Endothelial cell of hepatic sinusoid (primary cell): ENCODE data around the gene LMLN.
"Not testable (repeated sequence)": the region's sequence is repeated elsewhere in the genome, so short reads cannot be mapped to it uniquely, and the experiment has no call there.

Source experiments
- in situ Hi-C: cut with HindIII; loops from 2 replicates; pipeline ENCODE4 v1.10.0; 2017; ENCODE audit warnings: low sequenced_read_pairs

The LMLN gene, protein sequence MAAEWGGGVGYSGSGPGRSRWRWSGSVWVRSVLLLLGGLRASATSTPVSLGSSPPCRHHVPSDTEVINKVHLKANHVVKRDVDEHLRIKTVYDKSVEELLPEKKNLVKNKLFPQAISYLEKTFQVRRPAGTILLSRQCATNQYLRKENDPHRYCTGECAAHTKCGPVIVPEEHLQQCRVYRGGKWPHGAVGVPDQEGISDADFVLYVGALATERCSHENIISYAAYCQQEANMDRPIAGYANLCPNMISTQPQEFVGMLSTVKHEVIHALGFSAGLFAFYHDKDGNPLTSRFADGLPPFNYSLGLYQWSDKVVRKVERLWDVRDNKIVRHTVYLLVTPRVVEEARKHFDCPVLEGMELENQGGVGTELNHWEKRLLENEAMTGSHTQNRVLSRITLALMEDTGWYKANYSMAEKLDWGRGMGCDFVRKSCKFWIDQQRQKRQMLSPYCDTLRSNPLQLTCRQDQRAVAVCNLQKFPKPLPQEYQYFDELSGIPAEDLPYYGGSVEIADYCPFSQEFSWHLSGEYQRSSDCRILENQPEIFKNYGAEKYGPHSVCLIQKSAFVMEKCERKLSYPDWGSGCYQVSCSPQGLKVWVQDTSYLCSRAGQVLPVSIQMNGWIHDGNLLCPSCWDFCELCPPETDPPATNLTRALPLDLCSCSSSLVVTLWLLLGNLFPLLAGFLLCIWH

DNA sequence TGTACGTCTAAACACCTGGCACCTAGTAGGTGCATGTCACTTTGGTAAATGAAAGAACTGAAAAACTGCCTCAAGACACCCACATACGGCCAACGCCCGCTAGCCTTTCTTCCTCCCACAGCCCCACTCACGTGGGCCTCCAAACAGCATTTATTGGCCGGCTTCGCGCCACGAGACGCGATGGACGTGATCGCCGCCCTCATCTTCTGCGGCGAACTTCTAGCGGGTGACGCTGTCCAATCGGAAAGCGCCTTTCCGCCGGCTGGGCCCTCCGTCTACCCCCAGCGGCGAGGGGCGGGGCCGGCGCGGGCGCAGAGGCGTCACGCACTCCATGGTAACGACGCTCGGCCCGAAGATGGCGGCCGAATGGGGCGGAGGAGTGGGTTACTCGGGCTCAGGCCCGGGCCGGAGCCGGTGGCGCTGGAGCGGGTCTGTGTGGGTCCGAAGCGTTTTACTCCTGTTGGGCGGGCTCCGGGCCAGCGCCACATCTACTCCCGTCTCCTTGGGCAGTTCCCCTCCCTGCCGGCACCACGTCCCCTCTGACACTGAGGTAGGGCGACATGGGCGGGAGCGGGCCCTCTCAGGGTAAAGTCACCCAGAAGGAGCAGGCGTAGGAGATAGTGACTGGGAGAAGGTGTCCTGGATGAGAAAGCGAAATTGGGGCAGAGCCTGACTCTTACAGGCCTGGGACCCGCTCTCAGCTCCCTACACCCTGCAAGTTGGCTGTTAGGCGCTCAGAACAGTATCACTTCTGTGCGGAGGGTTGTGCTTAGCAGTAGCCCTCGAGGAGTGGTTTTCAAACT is at the start of gene LMLN:
TSS of gene LMLN (plus strand) at position 327 of the 803 bp plus-strand sequence. CDS start at position 356, 29 bp downstream.
- in situ Hi-C loops = no loop called here

DNA sequence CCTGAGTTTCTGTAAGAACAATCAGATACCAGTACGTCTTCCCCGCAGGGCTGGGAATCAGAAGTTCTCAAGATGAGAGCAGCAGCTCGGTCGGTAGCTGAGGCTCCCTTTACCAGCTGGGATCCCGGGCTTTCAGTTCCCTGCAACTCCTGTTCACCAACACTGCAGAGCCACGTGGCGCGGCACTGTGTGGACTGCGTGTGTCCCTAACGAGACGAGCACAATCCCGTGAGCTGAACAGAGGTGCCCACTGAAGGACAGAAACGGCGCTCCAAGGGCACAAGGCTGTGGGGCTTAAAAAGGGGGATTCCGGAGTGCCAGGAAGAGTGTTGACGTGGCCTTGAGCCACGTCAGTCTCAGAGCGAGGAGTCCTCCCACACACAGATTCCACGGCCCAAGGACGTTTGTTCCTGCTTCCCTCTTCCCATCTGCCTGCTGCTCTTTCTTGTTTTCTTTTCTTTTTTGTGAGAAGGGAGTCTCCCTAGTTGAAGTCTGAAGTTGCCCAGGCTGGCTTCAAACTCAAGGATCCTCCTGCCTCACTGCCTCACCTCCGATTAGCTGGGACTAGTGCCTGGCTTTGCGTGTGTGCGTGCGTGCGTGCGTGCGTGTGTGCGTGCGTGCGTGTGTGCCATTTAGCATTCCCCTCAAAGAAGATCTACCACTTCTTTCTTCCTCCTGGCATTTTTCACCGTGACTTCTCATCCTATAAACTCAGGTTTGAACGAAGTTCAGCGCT is 47.1 kb upstream of the LMLN start:
- in situ Hi-C loops = no loop called here

DNA sequence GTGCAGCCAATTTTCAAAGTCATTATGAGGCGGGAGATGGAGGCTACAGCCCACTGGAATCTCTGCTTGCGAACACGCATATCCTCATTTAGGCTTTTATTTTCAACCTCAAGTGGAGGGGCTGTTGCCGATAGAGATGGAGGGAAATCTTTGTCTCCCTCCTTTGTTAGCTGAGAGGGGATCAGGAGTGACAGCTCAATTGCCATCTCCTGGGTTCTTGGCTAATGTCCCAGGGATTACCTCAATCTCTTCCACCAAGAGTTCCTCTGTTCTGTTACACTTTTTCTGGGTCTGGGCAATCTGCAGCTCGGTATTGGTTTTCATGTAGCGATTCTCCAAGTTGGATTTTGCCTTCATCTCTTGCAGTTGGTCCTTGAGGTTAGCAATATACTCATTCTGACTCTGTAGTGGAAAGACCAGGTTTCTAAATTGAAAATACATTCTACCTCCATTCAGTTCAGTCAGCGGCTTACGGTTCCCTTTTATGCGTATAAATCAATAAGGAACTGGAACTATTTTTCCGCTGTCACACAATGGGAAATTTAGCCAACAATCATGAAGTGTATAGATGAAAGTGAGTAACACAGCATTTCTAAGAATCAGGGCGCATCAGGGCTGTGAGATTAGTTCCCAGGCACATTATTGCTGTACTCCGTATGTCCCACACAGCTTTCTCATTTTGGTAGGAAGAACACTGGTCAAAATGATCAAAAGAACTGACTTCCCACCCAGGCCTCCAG is 46.2 kb upstream of the LMLN start:
- in situ Hi-C loops = no loop called here

DNA sequence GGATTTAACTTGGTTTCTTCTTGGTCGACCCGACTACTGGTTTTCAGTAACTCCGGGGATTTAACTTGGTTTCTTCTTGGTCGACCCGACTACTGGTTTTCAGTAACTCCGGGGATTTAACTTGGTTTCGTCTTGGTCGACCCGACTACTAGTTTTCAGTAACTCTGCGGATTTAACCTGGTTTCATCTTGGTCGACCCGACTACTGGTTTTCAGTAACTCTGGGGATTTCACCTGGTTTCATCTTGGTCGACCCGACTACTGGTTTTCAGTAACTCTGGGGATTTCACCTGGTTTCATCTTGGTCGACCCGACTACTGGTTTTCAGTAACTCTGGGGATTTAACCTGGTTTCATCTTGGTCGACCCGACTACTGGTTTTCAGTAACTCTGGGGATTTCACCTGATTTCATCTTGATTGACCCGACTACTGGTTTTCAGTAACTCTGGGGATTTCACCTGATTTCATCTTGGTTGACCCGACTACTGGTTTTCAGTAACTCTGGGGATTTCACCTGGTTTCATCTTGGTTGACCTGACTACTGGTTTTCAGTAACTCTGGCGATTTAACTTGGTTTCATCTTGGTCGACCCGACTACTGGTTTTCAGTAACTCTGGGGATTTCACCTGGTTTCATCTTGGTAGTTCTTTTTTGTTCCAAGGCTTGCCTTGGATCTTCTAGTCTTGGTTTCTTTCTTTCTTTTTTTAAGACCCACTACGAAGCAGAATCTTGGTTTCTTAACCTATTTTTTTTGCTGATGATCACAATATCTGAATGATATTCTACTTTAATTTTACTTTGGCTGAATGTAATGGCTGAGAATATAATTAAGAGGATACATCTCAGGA is 38.4 kb upstream of the LMLN start:
- in situ Hi-C loops = not testable (repeated sequence)

DNA sequence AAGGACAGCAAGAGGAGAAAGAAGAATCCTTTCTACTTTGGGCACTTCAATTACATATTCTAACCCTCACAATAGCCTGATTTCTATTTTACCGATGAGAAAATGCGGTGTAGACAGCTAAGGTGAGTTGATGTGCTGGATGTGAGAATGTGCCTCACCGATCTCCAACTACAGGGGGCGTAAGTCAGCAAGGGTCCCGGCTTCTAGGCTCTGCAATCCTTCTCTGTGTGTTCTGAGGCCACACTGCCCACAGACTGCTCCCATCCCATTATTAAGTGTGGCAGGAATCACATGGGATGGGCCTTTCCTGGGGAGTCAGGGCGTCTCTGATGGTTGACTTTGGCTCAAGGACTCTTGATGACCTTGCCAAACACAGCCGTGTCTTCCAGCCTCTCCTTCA is 33.6 kb upstream of the LMLN start:
- in situ Hi-C loops = no loop called here

DNA sequence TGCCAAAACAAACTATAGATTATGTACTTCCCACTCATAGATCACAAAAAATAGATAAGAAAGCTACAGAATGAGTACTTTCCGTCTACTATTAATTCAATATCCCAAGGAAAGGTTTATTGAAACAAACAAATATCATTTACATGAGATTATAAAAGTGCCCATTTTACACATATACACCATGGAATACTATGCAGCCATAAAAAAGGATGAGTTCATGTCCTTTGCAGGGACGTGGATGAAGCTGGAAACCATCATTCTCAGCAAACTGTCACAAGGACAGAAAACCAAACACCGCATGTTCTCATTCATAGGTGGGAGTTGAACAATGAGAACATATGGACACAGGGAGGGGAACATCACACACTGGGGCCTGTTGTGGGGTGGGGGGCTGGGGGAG is 32.4 kb upstream of the LMLN start:
- in situ Hi-C loops = not testable (repeated sequence)

DNA sequence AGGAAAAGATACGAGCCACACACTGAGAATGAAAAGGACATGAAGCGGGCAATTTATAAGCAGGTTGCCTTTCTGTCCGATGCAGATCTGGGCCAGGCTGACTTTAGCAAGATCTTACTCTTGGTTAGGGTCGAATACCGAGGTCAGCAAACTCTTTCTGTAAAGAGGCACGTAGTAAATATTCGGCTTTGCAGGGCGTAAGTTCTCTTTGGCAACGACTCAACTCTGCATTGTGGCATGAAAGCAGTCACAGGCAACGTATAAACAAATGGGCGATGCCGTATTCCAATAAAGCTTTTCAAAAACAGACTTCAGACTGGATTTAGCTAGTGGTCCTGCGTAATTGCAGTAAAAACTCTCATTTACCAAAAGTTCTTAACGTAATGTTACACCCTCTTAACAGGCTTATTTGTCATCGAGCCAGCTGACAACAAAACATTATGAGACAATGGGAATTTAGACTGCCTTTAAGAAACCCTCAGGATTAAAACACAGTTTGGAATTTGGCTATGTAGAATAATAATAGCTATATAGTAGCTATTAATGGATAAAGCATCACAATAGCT is 23.1 kb upstream of the LMLN start:
- in situ Hi-C loops = no loop called here

DNA sequence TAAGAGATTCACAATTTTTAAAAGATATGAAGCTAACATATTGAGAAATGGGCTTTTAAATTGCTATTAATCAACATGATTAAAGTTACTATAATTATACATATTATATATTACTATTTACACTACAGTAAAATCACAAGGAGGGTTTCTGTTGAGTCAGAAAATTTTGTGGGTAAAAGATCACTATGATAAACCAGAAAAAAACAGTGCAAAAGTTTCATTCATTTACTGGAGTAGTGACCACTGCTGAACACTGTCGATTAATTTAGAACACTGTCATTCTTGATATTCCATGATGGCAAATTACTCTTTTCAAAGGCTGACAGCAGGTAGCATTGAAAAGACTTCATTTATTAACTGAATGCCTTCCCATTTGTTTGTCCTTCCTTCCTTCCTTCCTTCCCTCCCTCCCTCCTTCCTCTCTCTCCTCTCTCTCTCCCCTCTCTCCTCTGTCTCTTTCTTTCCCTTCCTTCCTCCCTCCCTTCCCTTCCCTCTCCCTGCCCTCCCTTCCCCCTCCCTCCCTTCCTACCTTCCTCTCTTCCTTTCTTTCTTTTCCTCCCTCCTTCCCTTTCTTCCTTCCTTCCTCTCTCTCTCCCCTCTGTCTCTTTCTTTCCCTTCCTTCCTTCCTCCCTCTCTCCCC is 19.2 kb upstream of the LMLN start:
- in situ Hi-C loops = no loop called here

DNA sequence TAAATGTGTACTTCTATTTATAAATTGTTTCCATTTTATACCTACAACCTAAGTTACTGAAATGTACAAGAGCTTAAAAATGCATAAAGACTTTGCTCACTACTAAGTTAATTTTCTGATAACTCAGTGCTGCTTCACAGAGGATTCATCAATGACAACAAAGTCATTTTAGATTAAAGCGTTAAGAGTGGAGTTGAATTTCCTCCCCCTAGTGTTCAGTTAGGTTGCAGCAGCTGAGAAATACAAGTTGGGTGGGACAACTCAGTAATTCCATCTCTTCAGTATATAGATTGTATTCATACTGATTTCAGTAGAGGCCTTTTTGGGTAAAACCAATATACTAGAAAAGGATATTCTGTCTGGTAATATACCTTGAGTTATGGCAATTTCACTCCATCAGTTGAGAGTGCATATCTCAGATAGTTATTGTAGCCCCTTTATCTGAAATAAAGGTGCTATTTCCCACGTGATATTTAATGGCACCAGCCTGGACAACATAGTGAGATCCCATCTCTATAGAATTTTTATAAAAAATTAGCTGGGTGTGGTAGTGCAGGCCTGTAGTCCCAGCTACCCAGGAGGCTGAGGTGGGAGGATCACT is 17.0 kb upstream of the LMLN start:
- in situ Hi-C loops = no loop called here

DNA sequence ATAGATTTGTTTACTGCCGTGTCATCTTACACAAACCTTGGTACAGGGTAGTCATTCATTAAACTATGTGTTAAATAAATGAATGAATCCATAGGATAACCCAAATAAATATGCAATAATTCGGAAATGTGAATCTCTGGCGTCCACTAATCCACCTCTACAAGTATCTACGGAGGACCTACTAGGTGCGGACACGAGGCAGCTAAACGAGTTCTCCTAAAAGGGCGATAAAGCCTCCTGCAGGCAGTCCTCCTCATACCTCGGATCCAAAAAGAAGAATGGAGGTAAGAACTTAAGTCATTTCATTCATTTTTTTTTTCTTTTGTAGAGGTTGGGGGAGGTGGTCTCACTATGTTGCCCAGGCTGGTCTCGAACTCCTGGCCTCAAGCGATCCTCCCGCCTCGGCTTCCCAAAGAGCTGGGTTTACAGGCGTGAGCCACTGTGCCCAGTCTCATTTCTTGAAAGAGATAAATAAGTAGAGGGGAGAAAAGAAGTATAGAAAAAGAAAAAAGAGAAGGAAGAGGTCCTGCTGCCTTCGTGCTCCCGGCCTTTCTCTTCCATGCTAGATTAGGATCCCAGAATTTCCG is 10.7 kb upstream of the LMLN start:
- in situ Hi-C loops = no loop called here

DNA sequence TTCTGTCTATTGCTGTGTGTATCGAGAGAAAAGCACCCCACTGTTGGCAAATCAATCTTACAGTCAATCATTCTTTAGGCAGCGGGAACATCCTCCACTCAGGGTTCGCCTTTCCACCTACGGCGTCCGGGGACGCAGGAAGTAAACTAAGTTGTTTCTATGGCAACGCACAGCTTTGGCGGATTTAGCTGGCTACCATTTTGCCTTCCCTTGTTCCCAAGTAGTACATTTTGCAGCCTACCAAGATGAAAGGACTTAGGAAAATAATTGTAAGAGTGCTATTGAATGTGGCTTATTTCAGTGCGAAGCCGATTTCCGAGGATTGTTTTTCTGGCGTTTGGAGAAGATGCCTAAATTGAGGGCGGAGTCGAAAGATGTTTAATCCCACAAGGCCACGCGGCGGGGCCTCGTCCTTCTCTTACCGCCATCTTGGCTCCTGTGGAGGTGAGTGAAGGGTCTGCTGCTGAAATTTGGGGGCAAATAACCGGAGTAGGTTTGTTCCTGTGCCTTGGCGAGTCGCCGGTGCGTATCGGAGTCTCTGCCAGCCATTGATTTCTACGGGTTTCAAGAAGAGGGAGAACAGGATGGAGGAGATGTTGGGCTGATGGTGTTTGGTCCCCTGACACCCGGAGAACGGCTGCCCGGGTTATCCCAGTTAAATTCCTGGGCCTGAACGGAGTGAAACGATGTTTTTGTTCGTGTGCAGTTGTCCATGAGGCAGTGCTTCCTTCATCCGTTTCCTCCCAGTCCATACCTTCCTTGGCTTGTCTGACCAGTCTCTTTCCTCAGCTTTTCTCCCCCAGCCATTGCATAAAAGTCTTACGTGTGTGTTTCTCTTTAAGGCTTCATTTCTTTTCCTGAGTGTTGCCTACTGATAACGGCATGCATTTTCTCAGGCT is 10.0 kb upstream of the LMLN start, which contains the start of gene RPL35A:
TSS of gene RPL35A (plus strand) at position 413 of the 899 bp plus-strand sequence. CDS start 778 bp downstream, outside the sequence.
- in situ Hi-C loops = no loop called here

DNA sequence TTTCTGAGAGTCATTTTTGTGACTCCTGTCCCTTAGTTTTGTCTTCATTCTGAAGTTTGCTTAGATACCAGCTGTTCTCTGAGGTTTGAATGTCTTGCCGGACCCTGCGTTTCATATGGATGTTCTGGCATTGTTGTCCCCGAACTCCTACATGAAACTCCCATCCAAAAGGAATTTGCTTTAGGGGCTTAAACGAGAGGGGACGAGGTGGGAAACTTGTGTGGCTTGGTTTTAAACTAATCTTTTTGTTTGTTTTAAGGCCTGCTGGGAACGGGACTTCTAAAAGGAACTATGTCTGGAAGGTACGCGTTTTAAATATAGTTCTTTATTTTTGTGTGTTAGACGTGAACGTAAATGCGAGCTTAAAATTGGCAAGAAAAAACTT is 9.3 kb upstream of the LMLN start:
- in situ Hi-C loops = no loop called here

DNA sequence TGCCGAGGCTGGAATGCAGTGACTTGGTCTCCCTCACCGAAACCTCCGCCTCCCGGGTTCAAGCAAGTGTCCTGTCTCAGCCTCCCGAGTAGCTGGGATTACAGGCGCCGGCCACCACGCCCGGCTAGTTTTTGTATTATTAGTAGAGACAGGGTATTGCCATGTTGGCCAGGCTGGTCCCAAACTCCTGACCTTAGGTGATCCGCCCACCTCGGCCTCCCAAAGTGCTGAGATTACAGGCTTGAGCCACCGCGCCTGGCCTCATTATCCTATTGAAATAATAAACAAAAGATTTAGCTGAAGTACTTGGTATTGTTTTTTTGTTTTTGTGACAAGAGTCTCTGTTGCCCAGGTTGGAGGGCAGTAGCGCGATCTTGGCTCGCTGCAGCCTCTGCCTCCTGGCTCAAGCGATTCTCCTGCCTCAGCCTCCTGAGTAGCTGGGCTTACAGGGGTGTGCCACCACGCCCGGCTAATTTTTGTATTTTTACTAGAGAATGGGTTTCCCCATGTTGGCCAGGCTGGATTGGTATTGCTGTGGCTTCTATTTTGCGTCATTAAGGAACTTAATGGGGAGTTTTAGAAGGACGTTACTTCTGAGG is 8.5 kb upstream of the LMLN start:
- in situ Hi-C loops = no loop called here

DNA sequence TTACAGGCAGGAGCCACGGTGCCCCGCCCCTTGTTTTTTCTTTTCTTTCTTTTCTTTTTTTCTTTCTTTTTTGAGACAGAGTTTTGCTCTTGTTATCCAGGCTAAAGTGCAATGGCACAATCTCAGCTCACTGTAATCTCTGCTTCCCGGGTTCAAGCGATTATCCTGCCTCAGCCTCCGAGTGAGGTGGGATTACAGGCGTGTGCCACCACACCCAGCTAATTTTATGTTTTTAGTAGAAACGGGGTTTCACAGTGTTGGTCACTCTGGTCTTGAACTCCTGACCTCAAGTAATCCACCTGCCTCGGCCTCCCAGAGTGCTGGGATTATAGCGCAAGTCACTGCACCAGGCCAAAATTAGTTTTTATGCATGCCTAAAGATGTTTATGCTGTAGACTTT is 7.6 kb upstream of the LMLN start:
- in situ Hi-C loops = no loop called here

DNA sequence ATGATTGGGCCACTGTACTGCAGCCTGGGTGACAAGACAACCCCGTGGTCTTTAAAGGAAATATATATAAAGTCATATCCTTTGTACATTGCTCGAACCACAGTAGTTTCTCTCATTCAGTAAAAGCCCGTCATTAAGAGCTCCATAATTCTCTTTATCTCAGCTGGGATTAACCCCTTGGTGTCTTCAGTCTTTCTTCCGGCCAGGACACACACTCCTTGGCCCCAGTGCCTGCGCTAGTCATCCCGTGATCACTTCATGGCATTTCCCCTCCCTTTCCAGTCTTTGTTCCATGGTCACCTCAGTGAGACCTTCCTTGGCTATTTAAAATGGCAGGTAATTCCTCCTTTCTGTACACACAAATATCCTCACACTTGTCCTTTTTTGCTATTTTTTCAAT is 6.7 kb upstream of the LMLN start:
- in situ Hi-C loops = no loop called here

DNA sequence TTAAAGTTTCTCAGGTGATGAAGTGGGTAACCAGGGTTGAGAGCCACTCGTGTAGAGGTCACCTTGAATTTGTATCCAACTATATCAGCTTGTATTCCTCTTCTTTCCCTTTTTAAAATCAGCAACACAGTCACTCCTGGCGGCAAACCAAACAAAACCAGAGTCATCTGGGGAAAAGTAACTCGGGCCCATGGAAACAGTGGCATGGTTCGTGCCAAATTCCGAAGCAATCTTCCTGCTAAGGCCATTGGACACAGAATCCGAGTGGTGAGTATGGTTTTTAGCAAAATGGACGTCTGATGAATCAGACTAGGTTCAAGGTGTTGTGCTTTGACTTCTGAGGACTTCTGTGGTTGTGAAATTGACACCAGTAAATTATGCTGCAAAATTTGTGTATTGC is 6.1 kb upstream of the LMLN start:
- in situ Hi-C loops = no loop called here
